GM19099 (cell line): ENCODE data around the gene PSTPIP2.

Source experiments
- POLR2A ChIP-seq: IDR thresholded peaks from 3 replicates; pipeline ENCODE4 v1.6.1; 2011; ENCODE audit warnings: low read depth; ENCODE audit not compliant: insufficient read length; ENCODE audit errors: extremely low read depth

Gene PSTPIP2

DNA sequence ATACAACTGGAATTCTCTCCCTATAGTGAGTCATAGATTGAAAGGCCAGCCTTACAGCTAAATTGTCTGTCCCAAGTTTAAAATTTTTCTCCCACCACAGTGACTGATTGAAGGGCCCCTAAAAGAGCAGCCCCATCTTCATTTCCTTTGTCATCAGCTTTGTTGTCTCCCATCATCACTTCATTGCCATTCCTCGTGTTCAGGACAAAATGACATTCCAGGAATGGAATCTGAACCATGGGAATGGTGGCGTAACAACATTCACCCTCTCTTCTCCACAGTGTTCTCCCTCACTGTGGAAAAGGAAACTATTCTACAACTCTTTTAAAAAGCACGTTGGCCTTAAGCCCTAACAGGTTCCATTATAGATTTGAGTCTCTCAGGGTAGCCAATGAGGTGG, 52.1 kb downstream of the PSTPIP2 start:
- TF ChIP-seq POLR2A, result no peak

DNA sequence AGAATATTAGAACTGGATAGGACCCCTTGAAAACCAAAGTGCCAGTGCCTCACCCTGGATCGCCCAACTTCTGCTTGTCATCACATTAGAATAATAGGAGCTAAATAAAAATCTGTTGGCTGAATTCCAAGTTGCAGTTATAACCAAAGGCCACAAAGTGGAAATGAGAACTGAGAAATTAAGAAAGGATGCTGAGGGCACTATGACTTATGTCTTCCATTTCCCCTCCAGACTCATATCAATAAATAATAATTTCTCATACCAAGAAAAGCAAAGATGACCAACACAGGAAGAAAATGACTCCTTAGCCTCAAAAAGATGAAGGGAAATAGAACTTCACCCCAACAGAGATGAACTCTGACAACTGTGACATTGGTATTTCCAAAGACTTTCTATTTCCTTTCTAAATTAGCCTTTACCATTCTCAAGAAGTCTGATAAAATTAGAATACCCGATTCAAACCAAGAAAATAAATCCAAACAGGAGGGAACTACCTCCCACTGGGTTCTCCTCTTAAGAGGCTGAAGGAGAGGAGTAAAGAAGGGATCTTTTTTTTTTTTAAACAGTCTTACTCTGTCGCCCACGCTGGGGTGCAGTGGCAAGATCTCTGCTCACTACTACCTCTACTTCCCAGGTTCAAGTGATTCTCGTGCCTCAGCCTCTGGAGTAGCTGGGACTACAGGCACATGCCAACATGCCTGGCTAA, 58.4 kb downstream of the PSTPIP2 start:
- no peak for TF ChIP-seq POLR2A

GRCh38 chr18:46010676-46011075, 61.4 kb downstream of the PSTPIP2 start:
- no peak for TF ChIP-seq POLR2A

DNA sequence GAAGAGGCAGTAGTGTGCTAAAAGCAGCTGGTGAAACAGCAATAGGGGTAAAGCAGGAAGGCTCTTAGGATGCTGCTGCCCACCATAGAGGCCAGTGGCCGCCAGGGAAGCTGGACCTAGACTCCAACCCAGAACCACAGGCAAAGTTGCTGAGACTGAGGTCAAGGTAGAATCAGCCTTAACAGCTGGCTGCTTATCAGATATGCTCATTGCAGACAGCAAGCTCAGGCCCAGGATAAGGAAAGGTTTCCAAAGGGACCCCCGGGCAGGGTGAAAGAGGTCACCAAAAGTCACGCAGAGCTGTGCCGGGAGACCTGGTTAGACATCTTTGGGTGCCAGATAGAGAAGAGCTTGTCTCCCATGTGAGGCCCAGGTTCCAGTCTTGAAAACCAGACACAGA, 62.0 kb downstream of the PSTPIP2 start:
- TF ChIP-seq POLR2A, result no peak

DNA sequence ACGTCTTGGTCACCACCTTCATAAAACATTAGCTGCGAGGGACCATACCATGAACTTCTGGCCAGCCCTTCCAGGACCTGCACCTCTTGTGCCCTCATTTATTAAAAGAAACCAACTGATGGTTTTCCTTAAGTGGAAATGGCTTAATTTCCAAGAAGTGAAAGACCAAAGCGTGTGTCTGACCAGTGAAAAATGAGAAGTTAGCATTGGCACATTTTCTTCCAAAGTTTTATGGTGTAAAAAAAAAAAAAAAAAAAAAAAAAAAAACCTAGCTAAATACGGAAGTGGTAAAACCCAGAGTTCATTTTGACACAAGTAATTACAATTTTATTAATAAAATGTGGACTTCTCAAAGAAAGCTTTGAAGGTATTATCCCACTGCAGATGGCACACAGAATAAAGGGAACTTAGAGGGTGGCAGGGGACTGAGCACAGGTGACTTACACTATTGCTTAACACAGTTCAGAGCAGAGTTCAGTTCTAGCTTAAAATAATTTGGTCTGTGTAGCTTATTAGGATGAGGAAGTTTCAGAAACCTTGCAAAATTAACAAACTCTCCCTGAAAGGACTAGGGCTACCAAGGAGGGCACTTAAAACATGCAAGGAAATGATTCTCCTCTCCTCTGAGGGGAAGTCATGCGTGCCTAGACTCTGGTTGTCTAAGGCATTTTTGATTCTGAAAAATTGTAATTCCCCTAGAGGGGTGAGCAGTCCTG, 62.8 kb downstream of the PSTPIP2 start:
- no peak for TF ChIP-seq POLR2A

- TF ChIP-seq POLR2A, result no peak
Measured at GRCh38 chr18:46008531-46008930, 63.5 kb downstream of the PSTPIP2 start.

GRCh38 chr18:46007165-46007564, 64.9 kb downstream of the PSTPIP2 start:
- no peak for TF ChIP-seq POLR2A

- no peak for TF ChIP-seq POLR2A
Measured at GRCh38 chr18:46002934-46003333, 69.1 kb downstream of the PSTPIP2 start.

DNA sequence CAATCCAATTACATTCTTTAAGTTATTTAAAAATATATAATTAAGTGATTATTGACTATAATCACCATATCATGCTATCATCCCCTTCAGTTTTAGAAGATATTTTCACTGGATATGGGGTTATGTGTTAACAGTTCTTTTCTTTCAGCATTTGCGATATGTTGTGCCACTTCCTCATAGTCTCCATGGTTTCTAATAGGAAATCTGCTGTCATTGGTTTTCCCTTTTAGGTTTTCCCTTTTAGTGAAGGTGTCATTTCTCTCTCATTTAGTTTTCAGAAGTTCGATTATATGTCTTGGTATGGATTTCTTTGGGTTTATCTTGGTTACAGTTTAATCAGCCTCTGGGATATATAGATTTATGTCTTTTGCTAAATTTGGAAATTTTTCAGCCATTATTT, 70.2 kb downstream of the PSTPIP2 start:
- TF ChIP-seq POLR2A, result no peak

- no peak for TF ChIP-seq POLR2A
Measured at GRCh38 chr18:46001074-46001473, 71.0 kb downstream of the PSTPIP2 start.

- TF ChIP-seq POLR2A, result no peak
Measured at GRCh38 chr18:45999536-45999935, 72.5 kb downstream of the PSTPIP2 start.

GRCh38 chr18:45998244-45998643, 73.8 kb downstream of the PSTPIP2 start:
- no peak for TF ChIP-seq POLR2A

- no peak for TF ChIP-seq POLR2A
Measured at GRCh38 chr18:45997700-45998151, 74.3 kb downstream of the PSTPIP2 start.

DNA sequence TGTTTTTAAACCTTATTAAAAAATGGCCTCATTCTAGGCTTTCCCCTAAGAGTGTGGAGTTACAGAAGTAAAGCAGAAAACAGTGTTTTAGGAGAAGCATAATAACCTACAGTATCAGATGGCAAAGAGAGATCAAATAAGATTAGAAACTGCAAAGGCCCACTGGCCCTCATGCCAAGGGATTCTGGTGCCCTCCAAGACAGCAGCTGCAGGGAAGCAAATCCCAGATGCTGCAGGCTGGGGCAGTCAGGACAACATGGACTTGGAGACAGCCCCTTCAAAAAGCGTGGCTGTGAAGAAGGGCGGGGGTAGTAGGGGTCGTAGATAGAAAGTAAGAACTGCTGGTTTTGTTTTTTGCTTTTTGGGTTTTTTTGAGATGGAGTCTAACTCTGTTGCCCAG, 76.6 kb downstream of the PSTPIP2 start:
- no peak for TF ChIP-seq POLR2A

DNA sequence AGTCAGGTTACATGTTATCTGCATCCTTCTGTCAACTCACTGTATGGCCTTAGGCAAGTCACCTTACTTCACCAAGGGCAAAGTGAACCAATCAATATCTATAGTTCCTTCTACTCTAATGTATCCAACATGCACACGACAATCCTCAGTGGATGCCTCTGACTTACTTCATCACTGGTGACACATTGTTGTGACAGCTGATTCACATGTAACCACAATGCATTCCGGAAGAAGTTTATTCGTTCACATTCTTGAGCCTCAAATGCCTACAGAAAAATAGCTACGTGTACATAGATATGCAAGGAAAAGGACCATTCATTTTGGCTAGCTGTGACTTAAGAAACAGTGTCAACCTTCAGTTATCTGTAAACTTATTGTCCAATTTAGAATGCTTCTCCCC, 78.6 kb downstream of the PSTPIP2 start:
- TF ChIP-seq POLR2A, result no peak

- TF ChIP-seq POLR2A, result no peak
Measured at GRCh38 chr18:45991788-45992187, 80.3 kb downstream of the PSTPIP2 start.
